SK-N-SH treated with all-trans-retinoic acid at 6 μM for 48 hours (cell line): ENCODE measurements around the gene D2HGDH.

Source experiments
- BACH2 ChIP-seq: fragments of 250-450 bp; sonication (Bioruptor Pico); IDR thresholded peaks from 2 replicates; pipeline ENCODE4 v1.9.0; 2021; ENCODE audit warnings: mild to moderate bottlenecking, borderline replicate concordance
- GLIS3 ChIP-seq: fragments of 250-450 bp; sonication (Bioruptor Pico); IDR thresholded peaks from 2 replicates; pipeline ENCODE4 v1.5.0; 2020; ENCODE audit warnings: mild to moderate bottlenecking, moderate library complexity
- PATZ1 ChIP-seq: fragments of 250-450 bp; sonication (Bioruptor Pico); IDR thresholded peaks from 2 replicates; pipeline ENCODE4 v1.8.0; 2020; ENCODE audit warnings: mild to moderate bottlenecking, moderate library complexity, borderline replicate concordance
- PPARA ChIP-seq: fragments of 250-450 bp; sonication (Bioruptor Pico); IDR thresholded peaks from 2 replicates; pipeline ENCODE4 v1.5.0; 2020; ENCODE audit warnings: mild to moderate bottlenecking, borderline replicate concordance
- TOX ChIP-seq: fragments of 250-450 bp; sonication (Bioruptor Pico); IDR thresholded peaks from 2 replicates; pipeline ENCODE4 v1.8.0; 2021; ENCODE audit warnings: mild to moderate bottlenecking, moderate library complexity, borderline replicate concordance
- ZFP3 ChIP-seq: fragments of 250-450 bp; sonication (Bioruptor Pico); IDR thresholded peaks from 2 replicates; pipeline ENCODE4 v1.5.0; 2020; ENCODE audit warnings: mild to moderate bottlenecking, moderate library complexity
- ZFP30 ChIP-seq: fragments of 450-650 bp; formaldehyde crosslinking; IDR thresholded peaks from 2 replicates; pipeline ENCODE4 v1.5.0; 2022; ENCODE audit warnings: mild to moderate bottlenecking, moderate library complexity
- ZNF565 ChIP-seq: fragments of 450-650 bp; formaldehyde crosslinking; conservative IDR thresholded peaks from 2 replicates; pipeline ENCODE4 v1.5.0; 2020; ENCODE audit warnings: low read depth, mild to moderate bottlenecking, moderate library complexity
- ZNF70 ChIP-seq: fragments of 450-650 bp; formaldehyde crosslinking; IDR thresholded peaks from 2 replicates; pipeline ENCODE4 v1.5.0; 2020; ENCODE audit warnings: mild to moderate bottlenecking, moderate library complexity
- ZNF8 ChIP-seq: fragments of 450-650 bp; formaldehyde crosslinking; IDR thresholded peaks from 2 replicates; pipeline ENCODE4 v1.5.0; 2020; ENCODE audit warnings: mild to moderate bottlenecking, moderate library complexity
- TF ChIP-seq, protein P1 (sequence below): fragments of 250-450 bp; sonication (Bioruptor Pico); IDR thresholded peaks from 2 replicates; pipeline ENCODE4 v1.5.1; 2020; ENCODE audit warnings: low read depth, mild to moderate bottlenecking, moderate library complexity

- TF ChIP-seq TOX (CRISPR knock-in tag): no peak
- no peak for TF ChIP-seq ZFP3 (CRISPR knock-in tag)
- no peak for TF ChIP-seq BACH2
- TF ChIP-seq PATZ1 (CRISPR knock-in tag): no peak
- no peak for TF ChIP-seq ZNF70 (CRISPR knock-in tag)
- TF ChIP-seq GLIS3 (CRISPR knock-in tag): no peak
- TF ChIP-seq, protein P1, sequence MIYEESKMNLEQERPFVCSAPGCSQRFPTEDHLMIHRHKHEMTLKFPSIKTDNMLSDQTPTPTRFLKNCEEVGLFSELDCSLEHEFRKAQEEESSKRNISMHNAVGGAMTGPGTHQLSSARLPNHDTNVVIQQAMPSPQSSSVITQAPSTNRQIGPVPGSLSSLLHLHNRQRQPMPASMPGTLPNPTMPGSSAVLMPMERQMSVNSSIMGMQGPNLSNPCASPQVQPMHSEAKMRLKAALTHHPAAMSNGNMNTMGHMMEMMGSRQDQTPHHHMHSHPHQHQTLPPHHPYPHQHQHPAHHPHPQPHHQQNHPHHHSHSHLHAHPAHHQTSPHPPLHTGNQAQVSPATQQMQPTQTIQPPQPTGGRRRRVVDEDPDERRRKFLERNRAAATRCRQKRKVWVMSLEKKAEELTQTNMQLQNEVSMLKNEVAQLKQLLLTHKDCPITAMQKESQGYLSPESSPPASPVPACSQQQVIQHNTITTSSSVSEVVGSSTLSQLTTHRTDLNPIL (CRISPR knock-in tag): no peak
- TF ChIP-seq PPARA (CRISPR knock-in tag): no peak
- no peak for TF ChIP-seq ZFP30
- no peak for TF ChIP-seq ZNF565 (CRISPR knock-in tag)
- no peak for TF ChIP-seq ZNF8
Measured at GRCh38 chr2:241794250-241794823, 59.9 kb downstream of the D2HGDH start.
